Right lobe of liver (tissue), 6 donors: ENCODE measurements around the gene RBP3. TPM values are rescaled to one million over a fixed set of nuclear protein-coding genes. Genes with fewer than 3 reads are reported as not detected.
A peak's percentile ranks its signal among the peaks of the same experiment; 100 is the strongest.

Source experiments
- ATAC-seq, 4 donors: fragments of 200-7000 bp; cut with Tn5 transposase; one replicate each; pipeline ENCODE4 v1.9.1; 2020; ENCODE audit warnings: mild to moderate bottlenecking in 4 of 4, moderate library complexity in 4 of 4
- DNase-seq, 3 donors: peaks; one replicate each; pipeline ENCODE4 v3.0.0-alpha.2; 2020
- H3K27ac ChIP-seq, 3 donors: fragments of 200-600 bp; one replicate each; pipeline ENCODE4 v1.8.0; 2022
- H3K27me3 ChIP-seq, 2 donors: fragments of 200-600 bp; one replicate each; pipeline ENCODE4 v1.8.0; 2022
- H3K36me3 ChIP-seq, 4 donors: fragments of 200-600 bp; sonication (generic) in 1 of 4; one replicate each; pipeline versions ENCODE4 v1.5.1 to v1.8.0; 2017 to 2022; ENCODE audit warnings: control low read depth in 1 of 4
- H3K4me1 ChIP-seq, 4 donors: fragments of 200-600 bp; sonication (generic) in 1 of 4; one replicate each; pipeline versions ENCODE4 v1.5.1 to v1.8.0; 2017 to 2022; ENCODE audit warnings: control low read depth in 1 of 4
- H3K4me3 ChIP-seq, 3 donors: fragments of 200-600 bp; one replicate each; pipeline ENCODE4 v1.8.0; 2022
- H3K9me3 ChIP-seq, 4 donors: fragments of 200-600 bp; sonication (generic) in 1 of 4; one replicate each; pipeline versions ENCODE4 v1.5.1 to v1.8.0; 2017 to 2022; ENCODE audit warnings: control low read depth in 1 of 4
- CTCF ChIP-seq, 4 donors: fragments of 200-600 bp in 3 of 4; fragments of 450-650 bp in 1 of 4; IDR thresholded peaks; one replicate each; pipeline versions ENCODE4 v1.5.1 to v1.8.0; 2016 to 2022; ENCODE audit warnings: antibody characterized with exemption in 4 of 4, mild to moderate bottlenecking in 2 of 4
- POLR2A ChIP-seq: fragments of 450-650 bp; IDR thresholded peaks from one replicate; pipeline ENCODE4 v1.6.1; 2017; ENCODE audit warnings: antibody characterized with exemption, mild to moderate bottlenecking
- WGBS: methylation state at CpG from one replicate; pipeline ENCODE4 v1.1.6; 2018; ENCODE audit warnings: low coverage, low lambda C conversion rate; ENCODE audit not compliant: insufficient coverage; ENCODE audit errors: missing lambda C conversion rate; 5-methylcytosine and 5-hydroxymethylcytosine counted together
- intact Hi-C, 2 donors: fragments of 100-400 bp; cut with DNase I; formaldehyde crosslinking; loops; one replicate each; pipeline versions ENCODE4 v1.11.2 to v1.14.1; 2022
- total RNA-seq, 6 experiments: library from RNA; depleted of rRNA in 2 of 6; stranded (reverse); fragments of >200 nt in 2 of 6; fragmentation: NEBNext Ultra II Directional in 3 of 6; extraction: Animal tissue kit (Norgen Biotek cat#: 25700) in 3 of 6; gene quantifications; one replicate each; pipeline versions ENCODE4 v1.1.0 to v1.2.4, GENCODE V29; 2016 to 2023
- donor health status: DM: no; HTN: yes; CAD: no.
- donor health status: DM: no; HTN: no; CAD: no.
- donor health status: DM: no; HTN: no; CAD: no.
- donor health status: DM: no; HTN: yes; CAD: no.
- donor health status: DM: no; HTN: yes; CAD: no.

RBP3 gene
- total RNA-seq, 6 experiments from 2014 or later: not detected

GRCh38 chr10:47311193-47311931, 36.8 kb upstream of the RBP3 start:
- intact Hi-C loops: loop anchor here (5.0 kb wide), 3 partner anchors 264 to 284 kb away; no protein-coding TSS in a partner anchor
- no peaks in the 10 kb centered on the region for H3K27me3 ChIP-seq
- DNase-seq: peak in 1 of 3 donors; percentile 51
- no peaks in the 10 kb centered on the region for H3K36me3 ChIP-seq
- no peaks in the 10 kb centered on the region for H3K9me3 ChIP-seq
- ATAC-seq: peak in 1 of 4 donors; percentile 14
- H3K27ac ChIP-seq: no peak overlapping the region
- WGBS: 32% methylated on average over 9 of the region's 10 CpGs
- no peaks in the 10 kb centered on the region for H3K4me1 ChIP-seq
- H3K4me3 ChIP-seq: no peak overlapping the region
- no peak for TF ChIP-seq POLR2A
- TF ChIP-seq CTCF (IDR thresholded peaks at IDR 0.05): no peak

GRCh38 chr10:47311932-47312662, 36.1 kb upstream of the RBP3 start:
- ATAC-seq: peak; percentile 88 to 98 (median 94)
- WGBS: 42% methylated on average over 2 of the region's 20 CpGs
- H3K4me3 ChIP-seq: no peak overlapping the region
- H3K27me3 ChIP-seq: no peaks in the 10 kb centered on the region
- H3K4me1 ChIP-seq: no peaks in the 10 kb centered on the region
- intact Hi-C loops: loop anchor here (5.0 kb wide), 3 partner anchors 265 to 285 kb away; no protein-coding TSS in a partner anchor
- no peak overlapping the region for H3K27ac ChIP-seq
- DNase-seq: peak; percentile 83 to 86 (median 85)
- peak; percentile 81 to 85 (median 84) for TF ChIP-seq CTCF (IDR thresholded peaks at IDR 0.05)
- TF ChIP-seq POLR2A: no peak
- no peaks in the 10 kb centered on the region for H3K36me3 ChIP-seq
- no peaks in the 10 kb centered on the region for H3K9me3 ChIP-seq

DNA sequence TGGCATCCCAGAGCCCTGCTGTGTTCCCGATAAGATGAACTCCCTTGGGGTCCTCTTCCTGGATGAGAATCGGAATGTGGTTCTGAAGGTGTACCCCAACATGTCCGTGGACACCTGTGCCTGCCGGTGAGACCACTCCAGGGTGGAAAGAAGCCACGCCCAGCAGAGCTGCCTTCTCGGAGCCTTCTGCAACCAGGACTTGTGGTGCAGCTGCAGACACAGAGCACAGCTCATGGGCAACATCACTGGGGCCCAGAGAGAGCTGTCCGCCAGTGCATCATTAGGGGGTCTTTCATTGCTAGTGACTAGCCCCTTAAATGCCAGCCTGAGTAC, 35.5 kb upstream of the RBP3 start:
- H3K27me3 ChIP-seq: no peaks in the 10 kb centered on the region
- intact Hi-C loops: loop anchor here (5.0 kb wide), 3 partner anchors 265 to 285 kb away; no protein-coding TSS in a partner anchor
- H3K4me3 ChIP-seq: no peak overlapping the region
- no peaks in the 10 kb centered on the region for H3K36me3 ChIP-seq
- no peak for ATAC-seq
- 33% methylated on average over 1 of the region's 7 CpGs for WGBS
- TF ChIP-seq POLR2A (no peak), CTCF (IDR thresholded peaks at IDR 0.05) (no peak)
- no peaks in the 10 kb centered on the region for H3K9me3 ChIP-seq
- no peaks in the 10 kb centered on the region for H3K4me1 ChIP-seq
- H3K27ac ChIP-seq: no peak overlapping the region
- DNase-seq: peak in 1 of 3 donors; percentile 36

DNA sequence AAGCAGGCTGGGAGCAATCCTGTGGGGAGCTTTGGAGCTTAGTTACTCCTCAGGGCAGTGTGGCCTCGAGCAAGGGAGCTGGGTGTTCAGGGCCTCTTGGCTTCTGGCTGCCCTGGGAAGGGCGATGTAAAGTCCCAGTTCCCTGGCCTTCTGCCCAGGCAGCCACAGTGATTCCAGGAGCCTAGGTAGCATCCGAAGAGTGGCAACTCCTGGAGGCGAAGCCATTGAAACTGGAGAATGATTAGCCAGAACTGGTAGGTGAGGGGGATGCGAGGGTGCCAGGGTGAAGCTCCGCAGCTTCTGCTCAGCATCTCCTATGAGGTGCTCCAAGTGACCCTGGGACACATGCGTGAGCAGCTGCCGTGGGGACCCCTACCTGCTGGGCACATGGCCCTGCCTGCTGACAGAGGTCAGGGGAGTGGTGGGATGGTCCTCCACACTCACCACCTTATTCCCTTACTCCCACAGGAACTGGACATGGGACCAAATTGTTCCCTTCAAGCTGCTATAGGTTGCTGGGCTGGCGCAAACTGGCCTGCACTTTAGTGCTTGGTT, 33.7 kb upstream of the RBP3 start:
- 100% methylated on average over 1 of the region's 9 CpGs for WGBS
- Histone ChIP-seq H3K27ac (no peak overlapping the region), H3K27me3 (no peaks in the 10 kb centered on the region), H3K9me3 (no peaks in the 10 kb centered on the region), H3K36me3 (no peaks in the 10 kb centered on the region), H3K4me3 (no peak overlapping the region), H3K4me1 (no peaks in the 10 kb centered on the region)
- DNase-seq (peak in 1 of 3 donors; percentile 29), ATAC-seq (no peak)
- no peak for TF ChIP-seq POLR2A
- TF ChIP-seq CTCF (IDR thresholded peaks at IDR 0.05): no peak
- intact Hi-C loops: loop anchor here (5.0 kb wide), 3 partner anchors 267 to 287 kb away; no protein-coding TSS in a partner anchor
